Uterus (tissue), 2 donors: ENCODE data around the gene SHANK2.

Source experiments
- CTCF ChIP-seq, 4 experiments: fragments of 200-600 bp in 2 of 4; fragments of 450-650 bp in 2 of 4; sonication (generic) in 2 of 4; IDR thresholded peaks; one replicate each; pipeline ENCODE4 v1.5.1; 2016 to 2019; ENCODE audit warnings: antibody characterized with exemption in 4 of 4, mild to moderate bottlenecking in 2 of 4, moderate library complexity in 1 of 4
- POLR2A ChIP-seq, 2 donors: fragments of 450-650 bp; IDR thresholded peaks; one replicate each; pipeline ENCODE4 v1.6.1; 2016; ENCODE audit warnings: antibody characterized with exemption in 2 of 2, mild to moderate bottlenecking in 1 of 2, moderate library complexity in 1 of 2

GRCh38 chr11:71202966-71203365 is 49.4 kb downstream of the SHANK2 start:
- TF ChIP-seq CTCF (IDR thresholded peaks at IDR 0.05) (no peak), POLR2A (IDR thresholded peaks at IDR 0.05) (no peak)
